IPS-18c (cell line): ENCODE data around the gene TNN.
"Not testable (repeated sequence)": the region's sequence is repeated elsewhere in the genome, so short reads cannot be mapped to it uniquely, and the experiment has no call there.

Source experiments
- H3K4me3 ChIP-seq: 2 replicates; pipeline ENCODE4 v1.7.0; 2013; ENCODE audit warnings: low read depth, mild to moderate bottlenecking, low read length, moderate library complexity; ENCODE audit not compliant: insufficient read depth
- H3K9me3 ChIP-seq: one replicate; pipeline ENCODE4 v1.6.1; 2013; ENCODE audit warnings: mild to moderate bottlenecking, low read length, moderate library complexity; ENCODE audit not compliant: control insufficient read depth, insufficient read depth

The TNN gene

GRCh38 chr1:175067362-175068106, at the start of gene TNN:
TSS of gene TNN (plus strand) at chr1:175067833. CDS start at chr1:175077419, 9,586 bp downstream.
- H3K4me3 ChIP-seq = no peak within 1 kb of the TSS
- H3K9me3 ChIP-seq = peaks cover 3% of the 10 kb centered on the region

- Histone ChIP-seq H3K9me3 (no peaks in the 10 kb centered on the region), H3K4me3 (no peak overlapping the region)
Measured at GRCh38 chr1:175019524-175019923, 48.1 kb upstream of the TNN start.

GRCh38 chr1:175023043-175023921, 44.4 kb upstream of the TNN start, which contains the start of gene MRPS14:
TSS of gene MRPS14 (minus strand) at chr1:175023425. CDS start at chr1:175023408, 17 bp downstream.
- Histone ChIP-seq H3K9me3 (no peaks in the 10 kb centered on the region), H3K4me3 (peak within 1 kb of the TSS; percentile 57)

GRCh38 chr1:175023922-175024242, 43.8 kb upstream of the TNN start:
- peak overlapping the region; percentile 47; the same call in 1 of the 2 replicates for H3K4me3 ChIP-seq
- H3K9me3 ChIP-seq = not testable (repeated sequence)

GRCh38 chr1:175024773-175025172, 42.9 kb upstream of the TNN start:
- no peak overlapping the region for H3K4me3 ChIP-seq

GRCh38 chr1:175033953-175034352, 33.7 kb upstream of the TNN start:
- Histone ChIP-seq H3K9me3 (no peaks in the 10 kb centered on the region), H3K4me3 (no peak overlapping the region)

More at GRCh38 chr1:175024773-175025172, 42.9 kb upstream of the TNN start:
- no peaks in the 10 kb centered on the region for H3K9me3 ChIP-seq

GRCh38 chr1:175034775-175035174, 32.9 kb upstream of the TNN start:
- Histone ChIP-seq H3K9me3 (no peaks in the 10 kb centered on the region), H3K4me3 (no peak overlapping the region)

- H3K9me3 ChIP-seq = no peaks in the 10 kb centered on the region
- H3K4me3 ChIP-seq = no peak overlapping the region
Measured at GRCh38 chr1:175035865-175036264, 31.8 kb upstream of the TNN start.

- no peak overlapping the region for H3K4me3 ChIP-seq
- no peaks in the 10 kb centered on the region for H3K9me3 ChIP-seq
Measured at GRCh38 chr1:175036476-175036875, 31.2 kb upstream of the TNN start.

- Histone ChIP-seq H3K9me3 (no peaks in the 10 kb centered on the region), H3K4me3 (no peak overlapping the region)
Measured at GRCh38 chr1:175037416-175037815, 30.2 kb upstream of the TNN start.

- Histone ChIP-seq H3K9me3 (no peaks in the 10 kb centered on the region), H3K4me3 (no peak overlapping the region)
Measured at GRCh38 chr1:175040324-175040879, 27.2 kb upstream of the TNN start.

- Histone ChIP-seq H3K9me3 (no peaks in the 10 kb centered on the region), H3K4me3 (no peak overlapping the region)
Measured at GRCh38 chr1:175042650-175043049, 25.0 kb upstream of the TNN start.

- Histone ChIP-seq H3K9me3 (no peaks in the 10 kb centered on the region), H3K4me3 (no peak overlapping the region)
Measured at GRCh38 chr1:175043824-175044223, 23.8 kb upstream of the TNN start.

- not testable (repeated sequence) for H3K9me3 ChIP-seq, H3K4me3 ChIP-seq
Measured at GRCh38 chr1:175044591-175044990, 23.0 kb upstream of the TNN start.

- Histone ChIP-seq H3K9me3 (no peaks in the 10 kb centered on the region), H3K4me3 (no peak overlapping the region)
Measured at GRCh38 chr1:175045097-175045496, 22.5 kb upstream of the TNN start.

GRCh38 chr1:175045519-175045918, 22.1 kb upstream of the TNN start:
- Histone ChIP-seq H3K4me3 (no peak overlapping the region), H3K9me3 (no peaks in the 10 kb centered on the region)

GRCh38 chr1:175050992-175051391, 16.6 kb upstream of the TNN start:
- Histone ChIP-seq H3K9me3 (no peaks in the 10 kb centered on the region), H3K4me3 (no peak overlapping the region)

GRCh38 chr1:175054736-175055135, 12.9 kb upstream of the TNN start:
- H3K9me3 ChIP-seq = no peaks in the 10 kb centered on the region
- no peak overlapping the region for H3K4me3 ChIP-seq
